ENCODE measurements around the gene TAAR8. TPM values are rescaled to one million over a fixed set of nuclear protein-coding genes. Genes with fewer than 3 reads are reported as not detected.
"Not testable (repeated sequence)": the region's sequence is repeated elsewhere in the genome, so short reads cannot be mapped to it uniquely, and the experiment has no call there.

TAAR8 gene
- total RNA-seq, 1 donor: not detected

- TF ChIP-seq CTCF (IDR thresholded peaks at IDR 0.05; ENCODE audit: insufficient read depth, low read depth, low read length): no peak
- DNase-seq (ENCODE audit: low read depth): no peak
These were observed 14.5 kb upstream of the TAAR8 start, which contains the start of gene TAAR9 for GRCh38 chr6:132537977-132538376. Gene TAAR9 (plus strand): TSS chr6:132538277. CDS start chr6:132538290, 13 bp downstream.

GRCh38 chr6:132544826-132545225 is 7.6 kb upstream of the TAAR8 start:
- no peak for TF ChIP-seq CTCF (IDR thresholded peaks at IDR 0.05; ENCODE audit: insufficient read depth, low read depth, low read length)
- no peak for DNase-seq (ENCODE audit: low read depth)
- no peak overlapping the region for H3K4me3 ChIP-seq (ENCODE audit: low read depth, low read length)

More at GRCh38 chr6:132537977-132538376, 14.5 kb upstream of the TAAR8 start, which contains the start of gene TAAR9:
- no peak within 1 kb of the TSS for H3K4me3 ChIP-seq (ENCODE audit: low read depth, low read length)

- no peak for DNase-seq (ENCODE audit: low read depth)
These were observed 3.6 kb upstream of the TAAR8 start for GRCh38 chr6:132548746-132549463.

DNA sequence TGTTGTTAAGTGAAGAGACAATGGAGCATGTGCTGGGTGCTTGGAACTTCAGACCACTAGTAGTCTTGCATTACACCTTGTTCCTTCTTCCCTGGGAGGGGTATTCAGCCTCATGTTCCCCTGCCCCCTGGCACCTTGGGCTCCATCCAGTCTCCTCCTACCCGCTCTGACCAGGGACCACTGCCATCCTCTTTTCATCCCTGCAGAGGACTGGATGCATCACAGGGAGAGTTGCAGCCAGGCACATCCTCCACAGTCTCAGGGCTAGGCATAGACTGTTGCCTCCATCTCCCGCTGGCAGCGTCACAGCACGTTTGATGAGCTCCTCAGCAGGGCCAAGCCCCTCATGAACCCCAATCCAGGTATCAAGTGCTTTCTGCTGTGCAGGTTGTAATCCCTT is 1.3 kb upstream of the TAAR8 start:
- TF ChIP-seq CTCF (IDR thresholded peaks at IDR 0.05; ENCODE audit: insufficient read depth, low read depth, low read length): no peak
- DNase-seq (ENCODE audit: low read depth): no peak
- no peak overlapping the region for H3K4me3 ChIP-seq (ENCODE audit: low read depth, low read length)

More at GRCh38 chr6:132548746-132549463, 3.6 kb upstream of the TAAR8 start:
- no peak overlapping the region for H3K4me3 ChIP-seq (ENCODE audit: low read depth, low read length)
- no peak for TF ChIP-seq CTCF (IDR thresholded peaks at IDR 0.05; ENCODE audit: insufficient read depth, low read depth, low read length)

- H3K4me3 ChIP-seq (ENCODE audit: low read depth, low read length); DNase-seq (ENCODE audit: low read depth): not testable (repeated sequence)
These were observed 7.6 kb downstream of the TAAR8 start for GRCh38 chr6:132560087-132560486.

GRCh38 chr6:132566404-132566803 is 13.9 kb downstream of the TAAR8 start:
- no peak for TF ChIP-seq CTCF (IDR thresholded peaks at IDR 0.05; ENCODE audit: insufficient read depth, low read depth, low read length)
- no peak for DNase-seq (ENCODE audit: low read depth)
- H3K4me3 ChIP-seq (ENCODE audit: low read depth, low read length): no peak overlapping the region

DNA sequence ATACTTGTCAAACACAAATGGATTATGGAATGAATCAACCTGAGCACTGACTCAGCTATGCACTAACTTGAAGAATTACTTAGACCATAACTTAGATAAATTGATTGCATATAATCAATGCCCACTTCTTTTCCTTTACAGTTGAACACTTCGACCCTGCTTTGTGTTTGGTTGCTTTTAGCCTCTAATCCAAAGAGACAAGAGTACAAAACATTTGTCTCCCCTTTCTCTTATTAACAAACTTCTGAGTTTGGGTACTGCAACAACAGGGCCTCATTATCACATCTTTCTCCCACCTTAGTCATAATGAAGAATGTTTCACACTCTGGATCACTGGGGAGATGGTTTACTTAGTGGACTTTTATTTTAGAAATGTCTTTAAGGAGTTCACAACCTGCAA is 15.1 kb downstream of the TAAR8 start:
- DNase-seq (ENCODE audit: low read depth): no peak
- TF ChIP-seq CTCF (IDR thresholded peaks at IDR 0.05; ENCODE audit: insufficient read depth, low read depth, low read length): no peak
- no peak overlapping the region for H3K4me3 ChIP-seq (ENCODE audit: low read depth, low read length)

All from fibroblast of villous mesenchyme (primary cell).